Activated T-helper 2 cell treated with anti-CD3 and anti-CD28 coated beads, Interferon-gamma antibody, Interleukin-2, Interleukin-4, amounts not matched to agents 10 μg/mL and 5 μg/mL and 100 μg/mL, durations not matched to agents 14 hours and 24 hours and 36 hours (primary cell): ENCODE results near the gene ACOT2. TPM values are rescaled to one million over a fixed set of nuclear protein-coding genes. Genes with fewer than 3 reads are reported as not detected.
"Not testable (repeated sequence)": the region's sequence is repeated elsewhere in the genome, so short reads cannot be mapped to it uniquely, and the experiment has no call there.

Source experiments
- DNase-seq: peaks from one replicate; pipeline ENCODE4 v3.0.0; 2021; ENCODE audit warnings: low spot score
- H3K27ac Mint-ChIP-seq: one replicate; pipeline ENCODE4 v1.8.0; 2021; ENCODE audit warnings: mixed read lengths
- H3K27me3 Mint-ChIP-seq: one replicate; pipeline ENCODE4 v1.8.0; 2021; ENCODE audit warnings: low read depth, mixed read lengths
- H3K36me3 Mint-ChIP-seq: one replicate; pipeline ENCODE4 v1.8.0; 2021; ENCODE audit warnings: low read depth, mixed read lengths
- H3K4me1 Mint-ChIP-seq: one replicate; pipeline ENCODE4 v1.8.0; 2021; ENCODE audit warnings: low read depth, mixed read lengths
- H3K4me3 Mint-ChIP-seq: one replicate; pipeline ENCODE4 v1.8.0; 2021; ENCODE audit warnings: low read depth, mild to moderate bottlenecking, moderate library complexity, mixed read lengths
- H3K9me3 Mint-ChIP-seq: one replicate; pipeline ENCODE4 v1.8.0; 2021; ENCODE audit warnings: mixed read lengths
- intact Hi-C: fragments of 100-400 bp; cut with micrococcal nuclease; formaldehyde crosslinking; loops from one replicate; pipeline ENCODE4 v1.15.1; 2023
- total RNA-seq: library from RNA; stranded (reverse); gene quantifications from 2 replicates; pipeline ENCODE4 v1.2.3, GENCODE V29; 2022

The ACOT2 gene
- total RNA-seq, 1 donor from 2014 or later, result 12.3 TPM

DNA sequence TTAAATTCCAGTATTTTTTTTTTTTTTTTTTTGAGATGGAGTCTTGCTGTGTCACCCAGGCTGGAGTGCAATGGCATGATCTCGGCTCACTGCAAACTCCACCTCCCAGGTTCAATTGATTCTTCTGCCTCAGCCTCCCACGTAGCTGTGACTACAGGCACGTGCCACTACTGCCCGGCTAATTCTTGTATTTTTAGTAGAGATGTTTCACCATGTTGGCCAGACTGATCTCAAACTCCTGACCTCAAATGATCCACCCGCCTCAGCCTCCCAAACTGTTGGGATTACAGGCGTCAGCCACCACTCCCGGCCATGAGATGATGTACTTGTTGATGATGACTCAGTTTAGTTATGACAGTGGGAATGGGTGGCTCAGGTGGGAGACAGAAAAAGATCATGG is 5.2 kb downstream of the ACOT2 start:
- not testable (repeated sequence) for H3K9me3 Mint-ChIP-seq, H3K4me1 Mint-ChIP-seq, H3K27me3 Mint-ChIP-seq, DNase-seq, H3K4me3 Mint-ChIP-seq, H3K27ac Mint-ChIP-seq
- intact Hi-C loops, result loop anchor here (5.0 kb wide), 2 partner anchors 67 to 138 kb away; partner anchors contain the start of gene PNMA1
- peaks cover 19% of the 10 kb centered on the region for H3K36me3 Mint-ChIP-seq

DNA sequence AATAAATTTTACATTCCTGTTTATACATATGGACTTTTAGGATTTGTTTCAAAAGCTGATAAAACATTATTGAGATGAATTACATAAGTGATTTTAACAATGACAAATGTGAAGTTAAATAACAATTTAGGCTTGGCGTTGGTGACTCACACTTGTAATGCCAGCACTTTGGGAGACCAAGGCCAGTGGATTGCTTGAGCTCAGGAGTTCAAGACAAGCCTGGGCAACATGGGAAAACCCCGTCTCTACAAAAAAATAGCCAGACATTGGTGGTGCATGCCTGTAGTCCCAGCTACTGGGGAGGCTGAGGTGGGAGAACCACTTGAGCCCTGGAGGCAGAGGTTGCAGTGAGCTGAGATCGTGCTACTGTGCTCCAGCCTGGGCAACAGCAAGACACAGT is 7.4 kb downstream of the ACOT2 start:
- Mint-ChIP-seq H3K36me3 (peaks cover 19% of the 10 kb centered on the region), H3K9me3 (no peaks in the 10 kb centered on the region), H3K4me1 (peaks cover 2% of the 10 kb centered on the region), H3K27me3 (no peaks in the 10 kb centered on the region), H3K27ac (no peak overlapping the region), H3K4me3 (no peak overlapping the region)
- DNase-seq, result no peak
- intact Hi-C loops, result no loop called here

DNA sequence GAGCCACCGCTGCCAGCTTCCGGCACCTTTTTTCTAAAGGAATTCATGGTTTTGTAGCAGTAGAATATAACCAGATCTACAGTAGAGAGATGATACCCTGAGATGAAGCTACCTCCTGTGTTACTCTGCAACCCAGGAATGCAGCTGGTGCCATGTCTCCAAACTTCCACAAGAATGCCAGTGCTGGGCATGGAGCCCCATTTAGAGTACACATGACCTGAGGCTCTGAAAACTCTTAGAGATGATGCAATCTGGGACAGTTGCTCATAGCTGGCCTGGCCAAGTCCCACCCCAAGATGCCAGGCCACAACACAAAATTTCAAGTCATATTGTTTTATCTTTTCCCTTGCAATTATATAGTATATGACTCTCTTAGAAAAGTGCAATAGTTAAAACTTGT is 8.2 kb downstream of the ACOT2 start:
- H3K9me3 Mint-ChIP-seq, H3K27ac Mint-ChIP-seq, H3K4me3 Mint-ChIP-seq, intact Hi-C loops, H3K27me3 Mint-ChIP-seq, DNase-seq, H3K4me1 Mint-ChIP-seq: not testable (repeated sequence)
- H3K36me3 Mint-ChIP-seq, result peaks cover 19% of the 10 kb centered on the region

DNA sequence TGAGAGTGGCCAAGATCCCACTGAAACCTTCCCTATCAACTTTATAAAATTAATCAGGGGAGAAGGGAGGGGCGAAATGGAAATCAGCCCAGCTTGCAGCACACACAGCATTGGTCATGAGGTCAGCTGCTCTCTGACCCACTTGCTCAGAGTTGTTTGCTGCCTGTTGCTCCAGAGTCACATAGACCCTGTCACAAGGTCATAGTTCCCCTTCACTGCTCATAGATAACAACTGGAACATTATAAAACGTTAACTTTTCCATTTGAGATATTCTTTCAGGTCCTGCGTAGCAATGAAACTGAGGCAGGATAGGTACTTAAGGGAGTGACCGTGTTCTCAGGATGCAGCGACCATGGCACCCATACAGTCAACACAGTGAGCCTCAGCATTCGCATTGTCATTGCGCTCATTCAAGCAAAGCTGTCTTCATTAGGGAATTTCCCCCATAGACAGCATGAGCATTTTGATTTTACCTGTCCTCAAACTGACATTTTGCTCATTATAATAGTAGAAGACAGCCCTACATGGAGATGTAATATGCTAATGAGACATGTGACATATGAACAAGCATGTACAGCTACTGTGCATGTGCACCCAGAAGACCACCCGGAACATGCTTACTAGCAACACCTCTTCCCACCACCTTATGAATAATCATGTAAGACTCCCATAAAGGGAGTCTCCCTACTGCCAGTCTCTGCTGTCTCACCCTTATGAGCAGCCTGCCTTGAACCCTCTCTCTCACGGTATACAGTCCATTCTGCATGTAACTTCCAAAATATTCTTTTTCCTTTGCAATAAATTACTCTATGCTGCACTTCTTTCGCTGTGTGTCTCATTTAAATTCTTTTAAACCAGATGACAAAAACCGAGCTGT is 13.3 kb downstream of the ACOT2 start:
- DNase-seq, H3K36me3 Mint-ChIP-seq, intact Hi-C loops, H3K27ac Mint-ChIP-seq, H3K27me3 Mint-ChIP-seq, H3K4me1 Mint-ChIP-seq, H3K9me3 Mint-ChIP-seq, H3K4me3 Mint-ChIP-seq: not testable (repeated sequence)

DNA sequence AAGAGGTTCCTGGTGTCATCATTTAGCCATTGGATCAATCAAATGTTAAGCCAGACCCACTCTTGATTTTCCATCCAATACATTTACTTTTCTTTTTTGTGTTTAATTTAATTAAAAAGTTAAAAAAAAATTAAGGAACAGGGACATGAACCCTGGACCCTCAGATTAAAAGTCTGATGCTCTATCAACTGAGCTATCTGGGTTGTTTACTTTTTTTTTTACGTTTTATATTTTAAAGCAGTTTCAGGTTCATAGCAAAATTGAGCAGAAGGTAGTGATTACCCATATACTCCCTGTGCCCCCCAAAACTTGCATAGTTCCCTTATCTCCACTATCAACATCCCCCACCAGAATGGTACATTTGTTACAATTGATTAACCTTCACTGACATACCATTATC is 19.7 kb downstream of the ACOT2 start:
- peaks cover 13% of the 10 kb centered on the region for H3K27me3 Mint-ChIP-seq

DNA sequence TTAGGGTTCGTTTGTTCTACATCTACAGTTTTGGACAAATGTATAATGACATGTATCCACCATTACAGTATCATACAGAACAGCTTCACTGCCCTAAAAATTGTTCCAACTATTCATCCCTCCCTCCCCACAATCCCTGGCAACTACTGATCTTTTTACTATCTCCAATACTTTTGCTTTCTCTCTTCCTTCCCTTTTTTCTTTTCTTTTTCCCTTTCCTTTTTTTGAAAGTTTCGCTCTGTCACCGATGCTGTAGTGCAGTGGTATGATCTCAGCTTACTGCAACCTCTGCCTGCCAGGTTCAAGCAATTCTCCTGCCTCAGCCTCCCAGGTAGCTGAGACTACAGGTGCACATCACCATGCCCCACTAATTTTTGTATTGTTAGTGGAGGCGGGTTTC is 20.1 kb downstream of the ACOT2 start:
- no peaks in the 10 kb centered on the region for H3K9me3 Mint-ChIP-seq
- intact Hi-C loops, result no loop called here
- H3K27me3 Mint-ChIP-seq, result peaks cover 14% of the 10 kb centered on the region
- no peaks in the 10 kb centered on the region for H3K36me3 Mint-ChIP-seq
- no peak overlapping the region for H3K4me3 Mint-ChIP-seq
- H3K27ac Mint-ChIP-seq, result no peak overlapping the region
- DNase-seq, result no peak
- peaks cover 3% of the 10 kb centered on the region for H3K4me1 Mint-ChIP-seq

More for the DNA sequence above, 19.7 kb downstream of the ACOT2 start:
- intact Hi-C loops, result no loop called here
- H3K4me1 Mint-ChIP-seq, result peaks cover 3% of the 10 kb centered on the region
- no peak for DNase-seq
- H3K27ac Mint-ChIP-seq, result no peak overlapping the region
- no peaks in the 10 kb centered on the region for H3K9me3 Mint-ChIP-seq
- no peak overlapping the region for H3K4me3 Mint-ChIP-seq
- no peaks in the 10 kb centered on the region for H3K36me3 Mint-ChIP-seq

DNA sequence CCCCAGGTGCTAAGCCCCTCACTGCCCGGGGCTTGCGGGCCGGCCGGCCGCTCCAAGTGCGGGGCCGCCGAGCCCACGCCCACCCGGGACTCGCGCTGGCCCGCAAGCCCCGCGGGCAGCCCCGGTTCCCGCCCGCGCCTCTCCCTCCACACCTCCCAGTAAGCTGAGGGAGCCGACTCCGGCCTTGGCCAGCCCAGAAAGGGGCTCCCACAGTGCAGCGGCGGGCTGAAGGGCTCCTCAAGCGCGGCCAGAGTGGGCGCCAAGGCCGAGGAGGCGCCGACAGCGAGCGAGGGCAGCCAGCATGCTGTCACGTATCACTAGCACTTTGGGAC is 21.6 kb downstream of the ACOT2 start:
- intact Hi-C loops, result not testable (repeated sequence)
- peak overlapping the region; percentile 62 for H3K4me3 Mint-ChIP-seq

DNA sequence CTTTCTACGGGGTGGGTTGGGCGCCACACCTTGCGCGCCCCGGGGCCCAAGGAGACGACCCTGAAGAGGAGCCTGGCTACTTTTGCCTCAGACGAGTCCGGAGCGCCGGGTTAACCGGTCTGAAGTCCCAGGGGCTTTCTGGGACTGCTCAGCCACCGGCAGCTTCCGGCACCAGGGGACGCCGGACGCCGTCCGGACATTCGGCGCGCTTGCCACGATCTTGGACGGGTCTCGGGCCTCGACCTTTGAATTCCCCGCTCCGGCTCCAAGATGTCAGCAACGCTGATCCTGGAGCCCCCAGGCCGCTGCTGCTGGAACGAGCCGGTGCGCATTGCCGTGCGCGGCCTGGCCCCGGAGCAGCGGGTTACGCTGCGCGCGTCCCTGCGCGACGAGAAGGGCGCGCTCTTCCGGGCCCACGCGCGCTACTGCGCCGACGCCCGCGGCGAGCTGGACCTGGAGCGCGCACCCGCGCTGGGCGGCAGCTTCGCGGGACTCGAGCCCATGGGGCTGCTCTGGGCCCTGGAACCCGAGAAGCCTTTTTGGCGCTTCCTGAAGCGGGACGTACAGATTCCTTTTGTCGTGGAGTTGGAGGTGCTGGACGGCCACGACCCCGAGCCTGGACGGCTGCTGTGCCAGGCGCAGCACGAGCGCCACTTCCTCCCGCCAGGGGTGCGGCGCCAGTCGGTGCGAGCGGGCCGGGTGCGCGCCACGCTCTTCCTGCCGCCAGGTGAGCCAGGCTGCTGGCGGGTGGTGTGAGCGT is 22.9 kb downstream of the ACOT2 start, which contains the start of gene ACOT4:
Gene ACOT4, plus strand, starts transcription at position 184 of the 760 bp plus-strand sequence. Its CDS starts 87 bp downstream, at position 271.
- peaks cover 3% of the 10 kb centered on the region for H3K4me1 Mint-ChIP-seq
- no peak within 1 kb of the TSS for H3K27ac Mint-ChIP-seq
- intact Hi-C loops, result no loop called here
- H3K36me3 Mint-ChIP-seq, result no peaks in the 10 kb centered on the region
- DNase-seq, result peak; percentile 33
- no peaks in the 10 kb centered on the region for H3K9me3 Mint-ChIP-seq
- H3K27me3 Mint-ChIP-seq, result peaks cover 14% of the 10 kb centered on the region
- peak within 1 kb of the TSS; percentile 62 for H3K4me3 Mint-ChIP-seq

More for the DNA sequence above, 21.6 kb downstream of the ACOT2 start:
- H3K27ac Mint-ChIP-seq, H3K36me3 Mint-ChIP-seq, H3K9me3 Mint-ChIP-seq, H3K4me1 Mint-ChIP-seq, DNase-seq: not testable (repeated sequence)
- peaks cover 14% of the 10 kb centered on the region for H3K27me3 Mint-ChIP-seq

DNA sequence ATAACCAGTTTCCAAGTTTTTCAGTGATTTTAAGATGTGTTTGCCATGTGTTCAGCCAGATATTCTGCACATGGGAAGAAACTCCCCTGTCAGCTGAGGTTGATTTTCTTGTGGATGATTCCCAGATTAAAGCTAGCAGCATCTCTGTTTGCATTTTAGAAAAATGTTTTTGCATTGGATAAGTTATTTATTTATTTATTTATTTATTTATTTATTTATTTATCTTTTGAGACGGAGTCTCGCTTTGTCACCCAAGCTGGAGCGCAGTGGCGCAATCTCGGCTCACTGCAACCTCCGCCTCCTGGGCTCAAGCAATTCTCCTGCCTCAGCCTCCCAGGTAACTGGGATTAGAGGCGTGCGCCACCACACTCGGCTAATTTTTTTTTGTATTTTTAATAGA is 25.5 kb downstream of the ACOT2 start:
- Mint-ChIP-seq H3K27ac (no peak overlapping the region), H3K4me1 (peaks cover 3% of the 10 kb centered on the region), H3K27me3 (peaks cover 11% of the 10 kb centered on the region), H3K36me3 (no peaks in the 10 kb centered on the region), H3K9me3 (no peaks in the 10 kb centered on the region), H3K4me3 (no peak overlapping the region)
- no peak for DNase-seq
- intact Hi-C loops, result no loop called here

DNA sequence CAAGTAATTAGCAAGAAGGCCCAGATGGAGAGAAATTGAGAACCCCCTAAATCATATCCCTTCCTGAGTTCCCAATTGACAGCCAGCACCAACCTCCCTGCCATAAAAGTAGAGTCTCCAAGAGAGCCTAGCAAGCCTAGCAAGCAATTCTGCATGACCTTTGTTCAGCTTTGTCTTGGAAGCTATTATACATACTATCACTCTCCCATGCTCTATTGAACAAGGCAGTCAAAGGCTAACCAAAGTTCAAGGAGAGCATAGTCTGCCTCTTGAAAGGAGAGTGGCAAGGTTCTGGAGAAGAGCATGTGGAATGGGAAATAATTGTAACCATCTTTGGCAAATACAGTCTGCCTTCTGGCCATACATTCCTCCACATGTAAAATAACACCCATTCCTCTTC is 30.5 kb downstream of the ACOT2 start:
- Mint-ChIP-seq H3K27ac (no peak overlapping the region), H3K4me3 (no peak overlapping the region), H3K9me3 (no peaks in the 10 kb centered on the region)

DNA sequence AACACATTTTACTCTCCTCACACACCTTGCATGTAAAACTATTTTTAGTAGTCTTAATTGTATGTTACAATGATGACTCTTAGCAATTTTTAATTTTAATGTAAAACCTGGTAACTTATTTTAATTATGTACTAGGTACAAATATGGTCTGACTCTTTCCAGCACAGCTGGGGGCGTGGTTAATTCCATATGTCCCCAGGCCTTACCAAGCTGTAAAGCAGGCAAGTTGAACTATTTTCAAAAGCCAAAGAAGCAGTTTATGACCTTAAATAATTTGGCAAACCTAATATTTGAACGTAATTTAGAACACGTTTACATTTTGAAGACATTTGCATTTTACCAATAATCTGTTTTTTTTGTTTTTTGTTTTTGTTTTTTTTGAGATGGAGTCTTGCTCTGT is 34.0 kb downstream of the ACOT2 start:
- Mint-ChIP-seq H3K4me3 (no peak overlapping the region), H3K27ac (no peak overlapping the region), H3K36me3 (no peaks in the 10 kb centered on the region), H3K27me3 (peaks cover 2% of the 10 kb centered on the region), H3K4me1 (no peaks in the 10 kb centered on the region), H3K9me3 (no peaks in the 10 kb centered on the region)
- intact Hi-C loops, result loop anchor here (1.0 kb wide), 1 partner anchor 8 kb away; no protein-coding TSS in a partner anchor
- DNase-seq, result no peak

More for the DNA sequence above, 30.5 kb downstream of the ACOT2 start:
- intact Hi-C loops, result no loop called here
- no peaks in the 10 kb centered on the region for H3K4me1 Mint-ChIP-seq
- H3K36me3 Mint-ChIP-seq, result no peaks in the 10 kb centered on the region
- DNase-seq, result no peak
- no peaks in the 10 kb centered on the region for H3K27me3 Mint-ChIP-seq

DNA sequence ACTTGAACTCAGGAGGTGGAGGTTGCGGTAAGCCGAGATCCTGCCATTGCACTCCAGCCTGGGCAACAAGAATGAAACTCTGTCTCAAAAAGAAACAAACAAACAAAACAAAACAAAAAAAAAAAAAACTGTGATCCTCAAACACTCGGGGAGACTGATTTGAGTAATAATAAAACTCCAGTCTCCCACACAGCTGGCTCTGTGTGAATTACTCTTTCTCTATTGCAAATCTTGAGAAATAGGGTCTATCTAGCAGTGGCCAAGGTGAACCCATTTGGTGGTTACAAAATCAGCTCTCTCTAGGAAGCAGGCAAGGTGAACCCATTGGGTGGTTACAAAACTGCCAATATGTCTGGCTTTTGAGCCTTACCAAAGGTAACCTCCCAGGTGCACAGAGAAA is 37.3 kb downstream of the ACOT2 start:
- H3K27me3 Mint-ChIP-seq, result peaks cover 4% of the 10 kb centered on the region
- no peaks in the 10 kb centered on the region for H3K4me1 Mint-ChIP-seq
- no peak for DNase-seq
- no peaks in the 10 kb centered on the region for H3K9me3 Mint-ChIP-seq
- intact Hi-C loops, result no loop called here
- H3K27ac Mint-ChIP-seq, result no peak overlapping the region
- H3K4me3 Mint-ChIP-seq, result no peak overlapping the region
- H3K36me3 Mint-ChIP-seq, result peaks cover 3% of the 10 kb centered on the region

DNA sequence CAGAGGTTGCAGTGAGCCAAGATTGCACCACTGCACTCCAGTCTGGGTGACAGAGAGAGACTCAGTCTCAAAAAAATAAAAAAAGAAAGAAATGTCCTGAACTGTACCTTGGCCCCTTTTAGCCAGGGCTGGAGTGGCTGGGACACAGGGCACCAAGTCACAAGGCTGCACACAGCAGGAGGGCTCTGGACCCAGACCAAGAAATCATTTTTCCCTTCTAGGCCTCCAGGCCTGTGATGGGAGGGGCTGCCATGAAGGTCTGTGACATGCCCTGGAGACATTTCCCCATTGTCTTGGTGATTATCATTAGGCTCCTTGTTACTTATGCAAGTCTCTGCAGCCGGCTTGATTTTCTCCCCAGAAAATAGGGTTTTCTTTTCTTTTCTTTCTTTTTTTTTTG is 38.2 kb downstream of the ACOT2 start:
- Mint-ChIP-seq H3K36me3 (peaks cover 3% of the 10 kb centered on the region), H3K9me3 (no peaks in the 10 kb centered on the region), H3K4me1 (no peaks in the 10 kb centered on the region), H3K27me3 (peaks cover 6% of the 10 kb centered on the region), H3K27ac (no peak overlapping the region), H3K4me3 (no peak overlapping the region)
- no peak for DNase-seq
- intact Hi-C loops, result no loop called here
